Hepatocyte (in vitro differentiated cells): ENCODE results near the gene HOXA5. TPM values are rescaled to one million over a fixed set of nuclear protein-coding genes. Genes with fewer than 3 reads are reported as not detected.
A peak's percentile ranks its signal among the peaks of the same experiment; 100 is the strongest.

Source experiments
- DNase-seq: peaks from one replicate; pipeline ENCODE4 v3.0.0-alpha.2; 2016; ENCODE audit warnings: low spot score
- H2AFZ ChIP-seq: fragments of 200-600 bp; sonication (generic); 2 replicates; pipeline ENCODE4 v1.6.0; 2016; ENCODE audit warnings: antibody characterized with exemption, mild to moderate bottlenecking
- H3K27ac ChIP-seq: fragments of 200-600 bp; sonication (generic); 2 replicates; pipeline ENCODE4 v1.5.1; 2016; ENCODE audit warnings: mild to moderate bottlenecking
- H3K27me3 ChIP-seq: fragments of 200-600 bp; sonication (generic); 2 replicates; pipeline ENCODE4 v1.6.1; 2016
- H3K36me3 ChIP-seq: fragments of 200-600 bp; sonication (generic); replicated peaks from 2 replicates; pipeline ENCODE4 v1.5.1; 2016; ENCODE audit warnings: low read depth; ENCODE audit not compliant: insufficient read depth
- H3K4me1 ChIP-seq: fragments of 200-600 bp; sonication (generic); 2 replicates; pipeline ENCODE4 v1.5.1; 2016; ENCODE audit warnings: mild to moderate bottlenecking, moderate library complexity; ENCODE audit not compliant: insufficient read depth
- H3K4me2 ChIP-seq: fragments of 200-600 bp; sonication (generic); 2 replicates; pipeline ENCODE4 v1.6.0; 2016
- H3K4me3 ChIP-seq: fragments of 200-600 bp; sonication (generic); 2 replicates; pipeline ENCODE4 v1.5.1; 2016; ENCODE audit warnings: mild to moderate bottlenecking
- H3K79me2 ChIP-seq: fragments of 200-600 bp; sonication (generic); 2 replicates; pipeline ENCODE4 v1.6.0; 2017; ENCODE audit warnings: mild to moderate bottlenecking
- H3K9me2 ChIP-seq: fragments of 200-600 bp; sonication (generic); replicated peaks from 2 replicates; pipeline ENCODE4 v1.6.0; 2017; ENCODE audit warnings: mild to moderate bottlenecking; ENCODE audit not compliant: insufficient read depth
- H3K9me3 ChIP-seq: fragments of 200-600 bp; sonication (generic); 2 replicates; pipeline ENCODE4 v1.5.1; 2016; ENCODE audit warnings: low read depth, mild to moderate bottlenecking
- H4K20me1 ChIP-seq: fragments of 200-600 bp; sonication (generic); 2 replicates; pipeline ENCODE4 v1.6.0; 2016; ENCODE audit warnings: mild to moderate bottlenecking; ENCODE audit not compliant: insufficient read depth, poor library complexity, severe bottlenecking
- EZH2 ChIP-seq: fragments of 200-600 bp; sonication (generic); IDR thresholded peaks from 2 replicates; pipeline ENCODE4 v1.6.1; 2016; ENCODE audit warnings: antibody characterized with exemption, mild to moderate bottlenecking, borderline replicate concordance
- EZH2phosphoT487 ChIP-seq: fragments of 200-600 bp; sonication (generic); IDR thresholded peaks from one replicate; pipeline ENCODE4 v1.6.1; 2018; ENCODE audit warnings: antibody characterized with exemption, mild to moderate bottlenecking, low read depth, moderate library complexity; ENCODE audit not compliant: unreplicated experiment, severe bottlenecking
- WGBS: methylation state at CpG from one replicate; pipeline ENCODE4 v1.1.6; 2016; ENCODE audit warnings: low lambda C conversion rate; ENCODE audit errors: missing lambda C conversion rate; 5-methylcytosine and 5-hydroxymethylcytosine counted together
- polyA plus RNA-seq: library from polyadenylated mRNA; unstranded; fragments of >200 nt; fragmentation: Nextera tagmentation; extraction: Ambion mirVana; gene quantifications from 2 replicates; pipeline ENCODE4 v1.2.1, GENCODE V29; 2016
- total RNA-seq: library from RNA; depleted of rRNA; stranded (reverse); fragments of >200 nt; gene quantifications from 2 replicates; pipeline ENCODE4 v1.2.3, GENCODE V29; 2014
- TF ChIP-seq, protein P1 (sequence below): fragments of 200-600 bp; sonication (generic); IDR thresholded peaks from 2 replicates; pipeline ENCODE4 v1.5.1; 2016; ENCODE audit warnings: antibody characterized with exemption, mild to moderate bottlenecking; ENCODE audit not compliant: poor library complexity

The HOXA5 gene
- total and polyA plus RNA-seq, 2 experiments from 2014 or later = 0.70 to 0.92 TPM

GRCh38 chr7:27161214-27161720, 17.8 kb upstream of the HOXA5 start:
- H3K9me3 ChIP-seq = no peaks in the 10 kb centered on the region
- H3K4me1 ChIP-seq = peaks cover 15% of the 10 kb centered on the region
- peaks cover 92% of the 10 kb centered on the region for H3K27me3 ChIP-seq
- peaks cover 40% of the 10 kb centered on the region for H3K79me2 ChIP-seq
- peak; percentile 15 for DNase-seq
- no peaks in the 10 kb centered on the region for H4K20me1 ChIP-seq
- H3K4me2 ChIP-seq = peak overlapping the region; percentile 96
- peak overlapping the region; percentile 78 for H2AFZ ChIP-seq
- H3K9me2 ChIP-seq = no peaks in the 10 kb centered on the region
- H3K27ac ChIP-seq = no peak overlapping the region
- H3K36me3 ChIP-seq = no peaks in the 10 kb centered on the region
- TF ChIP-seq EZH2 (no peak), EZH2phosphoT487 (no peak)
- TF ChIP-seq, protein P1, sequence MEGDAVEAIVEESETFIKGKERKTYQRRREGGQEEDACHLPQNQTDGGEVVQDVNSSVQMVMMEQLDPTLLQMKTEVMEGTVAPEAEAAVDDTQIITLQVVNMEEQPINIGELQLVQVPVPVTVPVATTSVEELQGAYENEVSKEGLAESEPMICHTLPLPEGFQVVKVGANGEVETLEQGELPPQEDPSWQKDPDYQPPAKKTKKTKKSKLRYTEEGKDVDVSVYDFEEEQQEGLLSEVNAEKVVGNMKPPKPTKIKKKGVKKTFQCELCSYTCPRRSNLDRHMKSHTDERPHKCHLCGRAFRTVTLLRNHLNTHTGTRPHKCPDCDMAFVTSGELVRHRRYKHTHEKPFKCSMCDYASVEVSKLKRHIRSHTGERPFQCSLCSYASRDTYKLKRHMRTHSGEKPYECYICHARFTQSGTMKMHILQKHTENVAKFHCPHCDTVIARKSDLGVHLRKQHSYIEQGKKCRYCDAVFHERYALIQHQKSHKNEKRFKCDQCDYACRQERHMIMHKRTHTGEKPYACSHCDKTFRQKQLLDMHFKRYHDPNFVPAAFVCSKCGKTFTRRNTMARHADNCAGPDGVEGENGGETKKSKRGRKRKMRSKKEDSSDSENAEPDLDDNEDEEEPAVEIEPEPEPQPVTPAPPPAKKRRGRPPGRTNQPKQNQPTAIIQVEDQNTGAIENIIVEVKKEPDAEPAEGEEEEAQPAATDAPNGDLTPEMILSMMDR = no peak
- no peak overlapping the region for H3K4me3 ChIP-seq
- WGBS = 6% methylated on average over 19 of the region's 27 CpGs

GRCh38 chr7:27160546-27161213, 17.2 kb upstream of the HOXA5 start:
- H2AFZ ChIP-seq = peak overlapping the region; percentile 78
- peak; percentile 92 for DNase-seq
- TF ChIP-seq EZH2 = peak; percentile 58
- no peak for TF ChIP-seq EZH2phosphoT487
- TF ChIP-seq, protein P1 = peak; percentile 97
- peaks cover 92% of the 10 kb centered on the region for H3K27me3 ChIP-seq
- peaks cover 12% of the 10 kb centered on the region for H3K4me1 ChIP-seq
- whole genome bisulfite sequencing = 8% methylated on average over 52 of the region's 54 CpGs
- peak overlapping the region; percentile 34 for H3K4me3 ChIP-seq
- H4K20me1 ChIP-seq = no peaks in the 10 kb centered on the region
- no peaks in the 10 kb centered on the region for H3K36me3 ChIP-seq
- no peak overlapping the region for H3K27ac ChIP-seq
- H3K9me3 ChIP-seq = no peaks in the 10 kb centered on the region
- H3K79me2 ChIP-seq = peaks cover 34% of the 10 kb centered on the region
- no peaks in the 10 kb centered on the region for H3K9me2 ChIP-seq
- peak overlapping the region; percentile 96 for H3K4me2 ChIP-seq

DNA sequence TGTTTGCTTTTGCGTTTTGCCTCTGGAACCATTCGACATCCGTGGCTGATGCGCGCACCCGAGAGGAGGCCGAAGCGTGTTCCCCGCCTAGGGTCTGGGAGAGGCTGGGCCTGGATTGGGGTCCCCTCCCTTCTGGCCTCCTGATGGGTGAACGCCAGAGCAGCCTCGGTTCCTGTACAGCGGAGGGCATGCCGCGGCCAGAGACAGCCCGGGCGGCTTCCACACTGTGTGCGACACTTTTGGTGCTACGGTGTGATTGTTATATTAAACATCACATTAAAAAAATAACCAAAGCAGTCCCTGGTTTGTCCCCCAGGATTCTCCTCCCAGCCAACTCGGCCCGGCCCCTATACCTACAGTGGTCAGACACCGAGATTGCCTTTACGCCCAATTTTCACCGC, 16.7 kb upstream of the HOXA5 start:
- peaks cover 28% of the 10 kb centered on the region for H3K79me2 ChIP-seq
- no peaks in the 10 kb centered on the region for H4K20me1 ChIP-seq
- peaks cover 14% of the 10 kb centered on the region for H3K4me1 ChIP-seq
- H3K9me2 ChIP-seq = no peaks in the 10 kb centered on the region
- WGBS = 59% methylated on average over 23 of the region's 23 CpGs
- H3K27me3 ChIP-seq = peaks cover 92% of the 10 kb centered on the region
- H3K9me3 ChIP-seq = no peaks in the 10 kb centered on the region
- peak overlapping the region; percentile 96 for H3K4me2 ChIP-seq
- H3K4me3 ChIP-seq = peak overlapping the region; percentile 34
- TF ChIP-seq EZH2phosphoT487 = no peak
- TF ChIP-seq, protein P1 = no peak
- peak overlapping the region; percentile 78 for H2AFZ ChIP-seq
- H3K27ac ChIP-seq = no peak overlapping the region
- peak; percentile 18 for DNase-seq
- H3K36me3 ChIP-seq = no peaks in the 10 kb centered on the region
